K562 (cell line): ENCODE data around the gene SDR42E2. TPM values are rescaled to one million over a fixed set of nuclear protein-coding genes. Genes with fewer than 3 reads are reported as not detected.

Source experiments
- ATF1 ChIP-seq, 2 experiments: fragments of 450-650 bp in 1 of 2; IDR thresholded peaks; 2 replicates each; pipeline ENCODE4 v1.6.1; 2016; ENCODE audit warnings: missing compliant biosample characterization in 1 of 2, missing genetic modification characterization in 1 of 2
- CREBBP ChIP-seq: IDR thresholded peaks from one replicate; pipeline ENCODE4 v1.6.1; 2012; ENCODE audit warnings: low read depth, mild to moderate bottlenecking, control low read depth, inconsistent platforms, low read length
- ETS2 ChIP-seq: IDR thresholded peaks from 2 replicates; pipeline ENCODE4 v1.6.1; 2016; ENCODE audit warnings: borderline replicate concordance, missing genetic modification characterization, mild to moderate bottlenecking, moderate library complexity, missing compliant biosample characterization; ENCODE audit not compliant: poor library complexity, severe bottlenecking
- HEY1 ChIP-seq: fragments of 250-450 bp; sonication (Bioruptor Pico); IDR thresholded peaks from 2 replicates; pipeline ENCODE4 v1.5.0; 2020; ENCODE audit warnings: mild to moderate bottlenecking, moderate library complexity, borderline replicate concordance
- HNRNPL ChIP-seq: fragments of 200-400 bp; formaldehyde crosslinking; IDR thresholded peaks from 2 replicates; pipeline ENCODE4 v1.6.1; 2017; ENCODE audit warnings: low read depth, mild to moderate bottlenecking, low read length
- NFIC ChIP-seq: fragments of 450-650 bp; IDR thresholded peaks from 2 replicates; pipeline ENCODE4 v1.6.1; 2017; ENCODE audit warnings: mild to moderate bottlenecking, inconsistent platforms
- PTRF ChIP-seq: fragments of 450-650 bp; IDR thresholded peaks from 2 replicates; pipeline ENCODE4 v1.6.1; 2016; ENCODE audit warnings: mild to moderate bottlenecking, missing genetic modification characterization, missing compliant biosample characterization
- RCOR1 ChIP-seq, 2 experiments: IDR thresholded peaks; 2 replicates each; pipeline ENCODE4 v1.6.1; 2012; ENCODE audit warnings: low read depth in 2 of 2, low read length in 2 of 2, borderline replicate concordance in 1 of 2, improper control_type of control experiment in 1 of 2
- SRSF3 ChIP-seq: fragments of 200-400 bp; formaldehyde crosslinking; IDR thresholded peaks from 2 replicates; pipeline ENCODE4 v1.6.1; 2016; ENCODE audit warnings: mild to moderate bottlenecking, low read length, moderate library complexity; ENCODE audit not compliant: insufficient read depth
- STAT5A ChIP-seq: IDR thresholded peaks from 2 replicates; pipeline ENCODE4 v1.6.1; 2012; ENCODE audit warnings: low read length, inconsistent platforms, borderline replicate concordance
- STAT6 ChIP-seq: sonication (generic); formaldehyde crosslinking; IDR thresholded peaks from 2 replicates; pipeline ENCODE4 v1.8.1; 2023; ENCODE audit warnings: mild to moderate bottlenecking, missing genetic modification reagents
- TARDBP ChIP-seq: fragments of 450-650 bp; IDR thresholded peaks from 2 replicates; pipeline ENCODE4 v1.6.1; 2016
- USF2 ChIP-seq: sonication (generic); formaldehyde crosslinking; IDR thresholded peaks from 2 replicates; pipeline ENCODE4 v1.5.0; 2020; ENCODE audit warnings: missing genetic modification reagents
- ZHX1 ChIP-seq: fragments of 150-350 bp; conservative IDR thresholded peaks from 2 replicates; pipeline ENCODE4 v1.6.1; 2014; ENCODE audit warnings: low read length
- ZNF146 ChIP-seq: IDR thresholded peaks from one replicate; pipeline ENCODE4 v1.6.1; 2018; ENCODE audit warnings: missing compliant biosample characterization; ENCODE audit not compliant: unreplicated experiment
- ZNF354B ChIP-seq: fragments of 250-450 bp; sonication (Bioruptor Pico); IDR thresholded peaks from 2 replicates; pipeline ENCODE4 v1.4.0; 2020
- ZNF398 ChIP-seq: fragments of 250-450 bp; sonication (Bioruptor Pico); IDR thresholded peaks from 2 replicates; pipeline ENCODE4 v1.8.0; 2021; ENCODE audit warnings: moderate library complexity, mild to moderate bottlenecking, inconsistent platforms
- polyA plus RNA-seq, 8 experiments: library from polyadenylated mRNA; depleted of rRNA in 4 of 8; stranded (reverse) in 5 of 8; unstranded in 3 of 8; fragments of >200 nt; fragmentation: Nextera tagmentation in 2 of 8; fragmentation: Illumina TruSeq in 1 of 8; extraction: Ambion mirVana in 2 of 8; extraction: Trizol in 1 of 8; gene quantifications; 2 replicates each; pipeline versions ENCODE4 v1.2.1 to v1.2.3, GENCODE V29; 2011 to 2014; ENCODE audit warnings: inconsistent platforms in 1 of 8, missing spikeins in 1 of 8
- total RNA-seq, 7 experiments: library from RNA; depleted of rRNA in 6 of 7; stranded (reverse); fragments of >200 nt in 6 of 7; fragmentation: Illumina TruSeq in 2 of 7; extraction: Trizol in 2 of 7; gene quantifications; 2 replicates each; pipeline versions ENCODE4 v1.2.1 to v1.2.3, GENCODE V29; 2011 to 2021; ENCODE audit warnings: low replicate concordance in 1 of 7
- TF ChIP-seq, protein P1 (sequence below): fragments of 450-650 bp; conservative IDR thresholded peaks from 2 replicates; pipeline ENCODE4 v1.6.1; 2016; ENCODE audit warnings: missing genetic modification characterization, low read depth, mild to moderate bottlenecking, missing compliant biosample characterization, moderate library complexity

The SDR42E2 gene
- total and polyA plus RNA-seq, 9 of the 15 experiments (the other 6 are each of a cell fraction or from before 2014, with no cell fraction given) = 0.03 to 0.07 (median 0.04) TPM; not detected in 4

DNA sequence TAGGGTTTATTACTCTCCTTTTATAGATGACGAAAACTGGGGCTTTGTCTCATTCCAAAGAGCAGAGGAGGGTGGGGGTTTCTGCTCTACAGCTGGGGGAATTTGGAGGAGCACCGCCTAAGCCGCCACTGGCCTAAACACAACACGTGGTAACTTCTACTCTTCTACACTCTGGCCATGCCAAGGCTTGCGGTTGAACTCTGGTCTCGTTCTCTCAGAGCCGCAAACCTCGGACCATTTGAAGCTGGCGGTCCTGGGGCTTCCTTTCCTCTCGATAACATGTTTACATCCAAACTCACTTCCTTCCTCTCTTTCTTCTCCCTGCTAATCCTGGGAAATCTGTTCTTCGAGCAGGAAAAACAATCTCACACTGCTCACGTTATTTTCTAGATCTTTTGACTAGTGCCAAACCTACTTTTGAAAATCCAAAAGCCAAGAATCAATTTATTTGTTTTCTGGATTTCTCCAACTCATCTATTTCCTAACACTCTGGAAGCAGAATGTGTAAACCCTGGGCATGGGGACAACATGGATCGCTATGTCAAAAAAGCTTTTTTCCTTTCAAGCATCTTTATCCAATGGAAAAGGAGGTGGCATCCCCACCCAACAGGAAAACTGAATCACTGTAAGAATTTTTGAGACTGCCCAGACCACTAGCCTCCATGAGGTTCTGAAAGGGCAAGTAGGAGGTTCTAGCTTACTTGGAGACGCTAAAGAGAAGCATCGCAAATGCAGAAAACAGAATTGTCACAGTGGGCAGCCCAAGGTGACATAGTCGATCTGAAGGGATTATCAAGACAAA, 30.2 kb downstream of the SDR42E2 start (continued):
- TF ChIP-seq, protein P1, sequence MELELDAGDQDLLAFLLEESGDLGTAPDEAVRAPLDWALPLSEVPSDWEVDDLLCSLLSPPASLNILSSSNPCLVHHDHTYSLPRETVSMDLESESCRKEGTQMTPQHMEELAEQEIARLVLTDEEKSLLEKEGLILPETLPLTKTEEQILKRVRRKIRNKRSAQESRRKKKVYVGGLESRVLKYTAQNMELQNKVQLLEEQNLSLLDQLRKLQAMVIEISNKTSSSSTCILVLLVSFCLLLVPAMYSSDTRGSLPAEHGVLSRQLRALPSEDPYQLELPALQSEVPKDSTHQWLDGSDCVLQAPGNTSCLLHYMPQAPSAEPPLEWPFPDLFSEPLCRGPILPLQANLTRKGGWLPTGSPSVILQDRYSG (tag) = no peak; the same call in 1 of the 2 replicates
- no peak for TF ChIP-seq ZNF398 (CRISPR knock-in tag)
- TF ChIP-seq CREBBP = no peak
- no peak for TF ChIP-seq TARDBP
- no peak for TF ChIP-seq SRSF3
- TF ChIP-seq HEY1 (CRISPR knock-in tag) = no peak
- TF ChIP-seq ZHX1 = no peak
- TF ChIP-seq STAT6 = no peak
- TF ChIP-seq ZNF354B (CRISPR knock-in tag) = no peak
- no peak for TF ChIP-seq ATF1 (CRISPR knock-in tag; IDR thresholded peaks at IDR 0.05)
- TF ChIP-seq ATF1 (tag; IDR thresholded peaks at IDR 0.05) = no peak
- no peak for TF ChIP-seq HNRNPL
- TF ChIP-seq ETS2 = no peak
- no peak for TF ChIP-seq PTRF
- TF ChIP-seq RCOR1 (IDR thresholded peaks at IDR 0.05; ENCODE audit: borderline replicate concordance in 1 of 2, low read depth in 2 of 2, low read length in 2 of 2) = no peak
- peak; percentile 73 for TF ChIP-seq USF2 (CRISPR knock-in tag)
- TF ChIP-seq ZNF146 (CRISPR knock-in tag) = no peak
- no peak for TF ChIP-seq STAT5A
- TF ChIP-seq NFIC = no peak
